IgD-negative memory B cell (primary cell): ENCODE measurements around the gene OS9. TPM values are rescaled to one million over a fixed set of nuclear protein-coding genes. Genes with fewer than 3 reads are reported as not detected.

Experiments used
- H3K27ac Mint-ChIP-seq, 3 donors: one replicate each; pipeline ENCODE4 v1.8.0; 2020 to 2022; ENCODE audit warnings: mild to moderate bottlenecking in 3 of 3, mixed read lengths in 3 of 3, moderate library complexity in 1 of 3
- H3K27me3 Mint-ChIP-seq: one replicate; pipeline ENCODE4 v1.8.0; 2021; ENCODE audit warnings: mixed read lengths
- H3K36me3 Mint-ChIP-seq: one replicate; pipeline ENCODE4 v1.8.0; 2020; ENCODE audit warnings: mild to moderate bottlenecking, mixed read lengths
- H3K4me1 Mint-ChIP-seq, 3 donors: one replicate each; pipeline ENCODE4 v1.8.0; 2020 to 2022; ENCODE audit warnings: mixed read lengths in 3 of 3, mild to moderate bottlenecking in 1 of 3
- H3K4me3 Mint-ChIP-seq, 4 donors: one replicate each; pipeline ENCODE4 v1.8.0; 2020 to 2022; ENCODE audit warnings: mild to moderate bottlenecking in 4 of 4, mixed read lengths in 4 of 4, moderate library complexity in 3 of 4
- H3K9me3 Mint-ChIP-seq, 3 donors: one replicate each; pipeline ENCODE4 v1.8.0; 2020 to 2021; ENCODE audit warnings: mixed read lengths in 3 of 3, mild to moderate bottlenecking in 1 of 3
- polyA plus RNA-seq: library from polyadenylated mRNA; unstranded; fragments of 300-500 nt; fragmentation: Illumina TruSeq; gene quantifications from one replicate; pipeline ENCODE4 v1.2.3, GENCODE V29; 2021

OS9 gene
- polyA plus RNA-seq, 1 donor from 2014 or later, result 70.4 TPM

- peak overlapping the region; percentile 44 to 73 (median 59) for H3K27ac Mint-ChIP-seq
- peak overlapping the region in 1 of 4 donors; percentile 6 for H3K4me3 Mint-ChIP-seq
- H3K27me3 Mint-ChIP-seq, result no peaks in the 10 kb centered on the region
- H3K4me1 Mint-ChIP-seq, result peaks cover 13 to 15% (median 15%) of the 10 kb centered on the region in 3 donors
- H3K9me3 Mint-ChIP-seq, result no peaks in the 10 kb centered on the region
- H3K36me3 Mint-ChIP-seq, result peaks cover 6% of the 10 kb centered on the region
Observed at GRCh38 chr12:57724003-57724935, 30.3 kb downstream of the OS9 start.

GRCh38 chr12:57724936-57725740 is 31.2 kb downstream of the OS9 start:
- Mint-ChIP-seq H3K36me3 (peaks cover 6% of the 10 kb centered on the region), H3K4me3 (peak overlapping the region in 3 of 4 donors; percentile 6 to 79 (median 72))

GRCh38 chr12:57725851-57726150 is 31.9 kb downstream of the OS9 start:
- H3K4me3 Mint-ChIP-seq, result peak overlapping the region in 1 of 4 donors; percentile 45
- no peak overlapping the region for H3K27ac Mint-ChIP-seq
- no peaks in the 10 kb centered on the region for H3K9me3 Mint-ChIP-seq
- no peaks in the 10 kb centered on the region for H3K27me3 Mint-ChIP-seq
- H3K4me1 Mint-ChIP-seq, result peaks cover 8 to 16% (median 15%) of the 10 kb centered on the region in 3 donors
- H3K36me3 Mint-ChIP-seq, result peaks cover 6% of the 10 kb centered on the region

More at GRCh38 chr12:57724936-57725740, 31.2 kb downstream of the OS9 start:
- H3K27me3 Mint-ChIP-seq, result no peaks in the 10 kb centered on the region
- H3K4me1 Mint-ChIP-seq, result peaks cover 8 to 16% (median 15%) of the 10 kb centered on the region in 3 donors
- H3K9me3 Mint-ChIP-seq, result no peaks in the 10 kb centered on the region
- peak overlapping the region; percentile 44 to 73 (median 59) for H3K27ac Mint-ChIP-seq

GRCh38 chr12:57726151-57726883 is 32.4 kb downstream of the OS9 start:
- peaks cover 6% of the 10 kb centered on the region for H3K36me3 Mint-ChIP-seq
- no peaks in the 10 kb centered on the region for H3K27me3 Mint-ChIP-seq
- peaks cover 8 to 16% (median 15%) of the 10 kb centered on the region in 3 donors for H3K4me1 Mint-ChIP-seq
- H3K4me3 Mint-ChIP-seq, result peak overlapping the region in 2 of 4 donors; percentile 54 to 90
- H3K27ac Mint-ChIP-seq, result no peak overlapping the region
- H3K9me3 Mint-ChIP-seq, result no peaks in the 10 kb centered on the region

GRCh38 chr12:57726884-57727757 is 33.2 kb downstream of the OS9 start:
- no peaks in the 10 kb centered on the region for H3K9me3 Mint-ChIP-seq
- H3K4me1 Mint-ChIP-seq, result peaks cover 8 to 16% (median 15%) of the 10 kb centered on the region in 3 donors
- no peak overlapping the region for H3K27ac Mint-ChIP-seq
- H3K27me3 Mint-ChIP-seq, result no peaks in the 10 kb centered on the region
- no peak overlapping the region for H3K4me3 Mint-ChIP-seq
- H3K36me3 Mint-ChIP-seq, result peaks cover 4% of the 10 kb centered on the region

GRCh38 chr12:57727758-57728395 is 33.9 kb downstream of the OS9 start:
- no peak overlapping the region for H3K27ac Mint-ChIP-seq
- H3K27me3 Mint-ChIP-seq, result no peaks in the 10 kb centered on the region
- H3K4me3 Mint-ChIP-seq, result peak overlapping the region in 1 of 4 donors; percentile 57
- peaks cover 4% of the 10 kb centered on the region for H3K36me3 Mint-ChIP-seq
- no peaks in the 10 kb centered on the region for H3K9me3 Mint-ChIP-seq
- H3K4me1 Mint-ChIP-seq, result peaks cover 8 to 16% (median 12%) of the 10 kb centered on the region in 3 donors

- H3K27me3 Mint-ChIP-seq, result no peaks in the 10 kb centered on the region
- no peak overlapping the region for H3K4me3 Mint-ChIP-seq
- H3K36me3 Mint-ChIP-seq, result peaks cover 6% of the 10 kb centered on the region
- peaks cover 5 to 14% (median 8%) of the 10 kb centered on the region in 3 donors for H3K4me1 Mint-ChIP-seq
- peak overlapping the region in 1 of 3 donors; percentile 71 for H3K27ac Mint-ChIP-seq
- no peaks in the 10 kb centered on the region for H3K9me3 Mint-ChIP-seq
Observed at GRCh38 chr12:57729321-57729844, 35.5 kb downstream of the OS9 start.

GRCh38 chr12:57730336-57731067 is 36.6 kb downstream of the OS9 start:
- Mint-ChIP-seq H3K4me1 (peaks cover 0 to 8% (median 3%) of the 10 kb centered on the region in 3 donors), H3K4me3 (no peak overlapping the region), H3K36me3 (peaks cover 12% of the 10 kb centered on the region), H3K27ac (peak overlapping the region in 1 of 3 donors; percentile 59), H3K27me3 (no peaks in the 10 kb centered on the region), H3K9me3 (no peaks in the 10 kb centered on the region)

- H3K4me1 Mint-ChIP-seq, result peaks cover 2 to 6% (median 3%) of the 10 kb centered on the region in 3 donors
- no peaks in the 10 kb centered on the region for H3K27me3 Mint-ChIP-seq
- H3K4me3 Mint-ChIP-seq, result no peak overlapping the region
- no peaks in the 10 kb centered on the region for H3K9me3 Mint-ChIP-seq
- peaks cover 9% of the 10 kb centered on the region for H3K36me3 Mint-ChIP-seq
- no peak overlapping the region for H3K27ac Mint-ChIP-seq
Observed at GRCh38 chr12:57731411-57732080, 37.6 kb downstream of the OS9 start.

- Mint-ChIP-seq H3K4me3 (no peak overlapping the region), H3K36me3 (peaks cover 9% of the 10 kb centered on the region), H3K4me1 (peaks cover 3 to 6% (median 4%) of the 10 kb centered on the region in 3 donors), H3K27me3 (no peaks in the 10 kb centered on the region), H3K9me3 (no peaks in the 10 kb centered on the region), H3K27ac (no peak overlapping the region)
Observed at GRCh38 chr12:57732270-57732669, 38.3 kb downstream of the OS9 start.

GRCh38 chr12:57732726-57733593 is 39.0 kb downstream of the OS9 start:
- peaks cover 8% of the 10 kb centered on the region for H3K36me3 Mint-ChIP-seq
- peaks cover 3 to 6% (median 4%) of the 10 kb centered on the region in 3 donors for H3K4me1 Mint-ChIP-seq
- no peaks in the 10 kb centered on the region for H3K27me3 Mint-ChIP-seq
- no peaks in the 10 kb centered on the region for H3K9me3 Mint-ChIP-seq
- no peak overlapping the region for H3K4me3 Mint-ChIP-seq
- no peak overlapping the region for H3K27ac Mint-ChIP-seq

GRCh38 chr12:57733928-57734327 is 40.0 kb downstream of the OS9 start:
- H3K36me3 Mint-ChIP-seq, result peaks cover 8% of the 10 kb centered on the region
- no peaks in the 10 kb centered on the region for H3K9me3 Mint-ChIP-seq
- H3K4me3 Mint-ChIP-seq, result no peak overlapping the region
- H3K27ac Mint-ChIP-seq, result no peak overlapping the region
- H3K4me1 Mint-ChIP-seq, result peaks cover 3 to 5% (median 3%) of the 10 kb centered on the region in 3 donors
- H3K27me3 Mint-ChIP-seq, result no peaks in the 10 kb centered on the region
